GM23338 (cell line): ENCODE measurements around the gene TMEM167B. TPM values are rescaled to one million over a fixed set of nuclear protein-coding genes. Genes with fewer than 3 reads are reported as not detected.
A peak's percentile ranks its signal among the peaks of the same experiment; 100 is the strongest.

Experiments
- ATAC-seq: fragments of 200-7000 bp; cut with Tn5 transposase; 3 replicates; pipeline ENCODE4 v1.9.1; 2020
- DNase-seq: peaks from one replicate; pipeline ENCODE4 v3.0.0-alpha.2; 2015; ENCODE audit warnings: low spot score
- H2AFZ ChIP-seq: fragments of 200-600 bp; sonication (generic); 2 replicates; pipeline ENCODE4 v1.8.0; 2016; ENCODE audit warnings: antibody characterized with exemption, mild to moderate bottlenecking, moderate library complexity
- H3F3A ChIP-seq: fragments of 200-600 bp; sonication (generic); replicated peaks from 2 replicates; pipeline ENCODE4 v1.8.0; 2017; ENCODE audit warnings: antibody characterized with exemption, mixed run types, low read depth
- H3K27ac ChIP-seq: fragments of 200-600 bp; sonication (generic); 2 replicates; pipeline ENCODE4 v1.6.1; 2016; ENCODE audit warnings: low read depth
- H3K27me3 ChIP-seq: fragments of 200-600 bp; sonication (generic); 2 replicates; pipeline ENCODE4 v1.8.0; 2016; ENCODE audit warnings: mild to moderate bottlenecking, mixed run types, moderate library complexity; ENCODE audit not compliant: insufficient read depth
- H3K36me3 ChIP-seq: fragments of 200-600 bp; sonication (generic); 2 replicates; pipeline ENCODE4 v1.8.0; 2016; ENCODE audit warnings: mild to moderate bottlenecking; ENCODE audit not compliant: insufficient read depth
- H3K4me1 ChIP-seq: fragments of 200-600 bp; sonication (generic); 2 replicates; pipeline ENCODE4 v1.8.0; 2016; ENCODE audit warnings: mild to moderate bottlenecking, moderate library complexity; ENCODE audit not compliant: insufficient read depth
- H3K4me2 ChIP-seq: fragments of 200-600 bp; sonication (generic); 2 replicates; pipeline ENCODE4 v1.7.1; 2017; ENCODE audit warnings: mixed run types
- H3K4me3 ChIP-seq: fragments of 200-600 bp; sonication (generic); 2 replicates; pipeline ENCODE4 v1.6.1; 2016; ENCODE audit warnings: mixed run types
- H3K79me2 ChIP-seq: fragments of 200-600 bp; sonication (generic); replicated peaks from 2 replicates; pipeline ENCODE4 v1.8.0; 2017; ENCODE audit warnings: mild to moderate bottlenecking; ENCODE audit not compliant: insufficient read depth
- H3K9me2 ChIP-seq: fragments of 200-600 bp; sonication (generic); 2 replicates; pipeline ENCODE4 v1.8.0; 2017; ENCODE audit not compliant: insufficient read depth
- H4K20me1 ChIP-seq: fragments of 200-600 bp; sonication (generic); replicated peaks from 2 replicates; pipeline ENCODE4 v1.8.0; 2017; ENCODE audit warnings: mild to moderate bottlenecking; ENCODE audit not compliant: insufficient read depth
- H3K27ac Mint-ChIP-seq: 2 replicates; pipeline ENCODE4 v1.8.0; 2020; ENCODE audit warnings: inconsistent platforms, mild to moderate bottlenecking, moderate library complexity, mixed read lengths
- H3K27me3 Mint-ChIP-seq: 3 replicates; pipeline ENCODE4 v1.8.0; 2022; ENCODE audit warnings: low read depth, mild to moderate bottlenecking, moderate library complexity, mixed read lengths, inconsistent platforms; ENCODE audit not compliant: insufficient read depth, poor library complexity
- H3K36me3 Mint-ChIP-seq: 3 replicates; pipeline ENCODE4 v1.8.0; 2021; ENCODE audit warnings: low read depth, mild to moderate bottlenecking, inconsistent platforms, moderate library complexity, mixed read lengths
- H3K4me1 Mint-ChIP-seq: 3 replicates; pipeline ENCODE4 v1.8.0; 2020; ENCODE audit warnings: mild to moderate bottlenecking, inconsistent platforms, mixed read lengths
- H3K4me3 Mint-ChIP-seq: 3 replicates; pipeline ENCODE4 v1.8.0; 2021; ENCODE audit warnings: moderate library complexity, mild to moderate bottlenecking, inconsistent platforms, mixed read lengths
- H3K9me3 Mint-ChIP-seq: 3 replicates; pipeline ENCODE4 v1.8.0; 2020; ENCODE audit warnings: moderate library complexity, mild to moderate bottlenecking, inconsistent platforms, mixed read lengths
- CTCF ChIP-seq, 2 experiments: fragments of 200-600 bp in 1 of 2; sonication (generic) in 1 of 2; conservative IDR thresholded peaks; 2 replicates each; pipeline versions ENCODE4 v1.5.1 to v1.6.1; 2016 to 2017; ENCODE audit warnings: antibody characterized with exemption in 2 of 2, low read depth in 2 of 2, mild to moderate bottlenecking in 2 of 2, moderate library complexity in 1 of 2
- ETS1 ChIP-seq: IDR thresholded peaks from 2 replicates; pipeline ENCODE4 v1.6.1; 2016; ENCODE audit warnings: antibody characterized with exemption
- EZH2 ChIP-seq: fragments of 200-600 bp; sonication (generic); IDR thresholded peaks from one replicate; pipeline ENCODE4 v1.8.0; 2017; ENCODE audit warnings: antibody characterized with exemption, mild to moderate bottlenecking, low read depth; ENCODE audit not compliant: unreplicated experiment
- EZH2phosphoT487 ChIP-seq: fragments of 200-600 bp; sonication (generic); IDR thresholded peaks from one replicate; pipeline ENCODE4 v1.8.1; 2018; ENCODE audit warnings: antibody characterized with exemption; ENCODE audit not compliant: unreplicated experiment
- NANOG ChIP-seq: IDR thresholded peaks from 2 replicates; pipeline ENCODE4 v1.6.1; 2016; ENCODE audit warnings: antibody characterized with exemption, borderline replicate concordance
- ZNF114 ChIP-seq: fragments of 250-450 bp; sonication (Bioruptor Pico); IDR thresholded peaks from 2 replicates; pipeline ENCODE4 v1.5.0; 2020; ENCODE audit warnings: mild to moderate bottlenecking, moderate library complexity
- ZNF331 ChIP-seq: fragments of 250-450 bp; sonication (Bioruptor Pico); IDR thresholded peaks from 2 replicates; pipeline ENCODE4 v1.5.0; 2020; ENCODE audit warnings: low read depth, mild to moderate bottlenecking, moderate library complexity
- polyA plus RNA-seq: library from polyadenylated mRNA; unstranded; fragments of >200 nt; fragmentation: Nextera tagmentation; extraction: Ambion mirVana; gene quantifications from 2 replicates; pipeline ENCODE4 v1.2.1, GENCODE V29; 2016
- total RNA-seq: library from RNA; depleted of rRNA; stranded (reverse); fragments of >200 nt; shearing (Covaris generic); gene quantifications from 2 replicates; pipeline ENCODE4 v1.2.3, GENCODE V29; 2014
- TF ChIP-seq, protein P1 (sequence below): IDR thresholded peaks from one replicate; pipeline ENCODE4 v1.6.1; 2018; ENCODE audit warnings: antibody characterized with exemption; ENCODE audit not compliant: unreplicated experiment

TMEM167B gene
- total and polyA plus RNA-seq, 2 experiments from 2014 or later, result 9.8 to 10.7 TPM

- H3K4me3 ChIP-seq, result no peak overlapping the region
- Mint-ChIP-seq H3K9me3 (peaks cover 4% of the 10 kb centered on the region; the same call in 1 of the 3 replicates), H3K27ac (no peak overlapping the region), H3K4me3 (0 out of 3 replicates have a peak overlapping the region, but pooled peaks have one; percentile 16), H3K4me1 (peaks cover 39% of the 10 kb centered on the region), H3K36me3 (peaks cover 17% of the 10 kb centered on the region), H3K27me3 (peaks cover 4% of the 10 kb centered on the region)
- H3K27me3 ChIP-seq, result no peaks in the 10 kb centered on the region
- H3K9me2 ChIP-seq, result no peaks in the 10 kb centered on the region
- H3K79me2 ChIP-seq, result peaks cover 15% of the 10 kb centered on the region
- DNase-seq, result no peak
- no peak for ATAC-seq
- TF ChIP-seq NANOG, result no peak
- TF ChIP-seq ZNF331, result no peak
- TF ChIP-seq EZH2, result no peak
- no peak for TF ChIP-seq EZH2phosphoT487
- TF ChIP-seq ETS1, result no peak
- no peak for TF ChIP-seq CTCF (conservative IDR thresholded peaks at IDR 0.05; ENCODE audit: low read depth in 2 of 2)
- H2AFZ ChIP-seq, result no peak overlapping the region
- H3K27ac ChIP-seq, result peak overlapping the region; percentile 50
- H3K36me3 ChIP-seq, result no peaks in the 10 kb centered on the region; the same call in 1 of the 2 replicates
- H3K4me2 ChIP-seq, result 0 out of 2 replicates have a peak overlapping the region, but pooled peaks have one; percentile 35
- H3F3A ChIP-seq, result peaks cover 4% of the 10 kb centered on the region; the same call in 1 of the 2 replicates
- peaks cover 24% of the 10 kb centered on the region for H3K4me1 ChIP-seq
- no peaks in the 10 kb centered on the region for H4K20me1 ChIP-seq
Measured at GRCh38 chr1:109079240-109079622, 11.3 kb upstream of the TMEM167B start.

DNA sequence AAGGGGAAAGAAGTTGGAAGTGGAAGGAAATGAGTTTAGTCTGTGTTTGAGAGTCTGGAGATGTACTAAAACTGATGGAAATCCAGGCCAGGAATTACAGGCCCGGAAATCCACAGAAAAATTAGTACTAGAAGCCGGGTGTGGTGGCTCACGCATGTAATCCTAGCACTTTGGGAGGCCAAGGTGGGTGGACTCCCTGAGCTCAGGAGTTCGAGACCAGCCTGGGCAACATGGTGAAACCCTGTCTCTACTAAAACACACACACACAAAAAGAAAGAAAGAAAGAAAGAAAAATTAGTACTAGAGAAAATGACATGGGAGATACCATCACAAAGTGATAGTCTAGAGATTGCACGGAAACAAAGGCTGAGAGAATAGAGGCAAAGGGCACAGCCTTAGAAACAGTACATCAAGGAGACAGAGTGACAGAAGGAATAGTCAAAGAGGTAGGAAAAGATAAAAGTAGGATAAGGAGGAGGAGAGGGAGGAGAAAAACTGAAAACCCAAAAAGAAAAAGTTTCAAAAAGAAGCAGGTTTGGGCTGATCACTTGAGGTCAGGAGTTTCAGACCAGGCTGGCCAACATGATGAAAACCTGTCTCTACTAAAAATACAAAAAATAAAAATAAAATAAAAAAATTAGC lies 10.0 kb upstream of the TMEM167B start:
- Mint-ChIP-seq H3K4me3 (peak overlapping the region; percentile 23; the same call in 1 of the 3 replicates), H3K4me1 (peaks cover 36% of the 10 kb centered on the region), H3K9me3 (peaks cover 4% of the 10 kb centered on the region; the same call in 1 of the 3 replicates), H3K27ac (peak overlapping the region; percentile 88; the same call in 1 of the 2 replicates), H3K27me3 (peaks cover 4% of the 10 kb centered on the region), H3K36me3 (peaks cover 6% of the 10 kb centered on the region)
- Histone ChIP-seq H3K4me2 (peak overlapping the region; percentile 35), H4K20me1 (no peaks in the 10 kb centered on the region), H3K27ac (peak overlapping the region; percentile 50), H3K27me3 (no peaks in the 10 kb centered on the region), H2AFZ (peak overlapping the region; percentile 38; the same call in 1 of the 2 replicates), H3K36me3 (no peaks in the 10 kb centered on the region), H3K79me2 (peaks cover 1% of the 10 kb centered on the region), H3F3A (peaks cover 4% of the 10 kb centered on the region; the same call in 1 of the 2 replicates), H3K4me1 (peaks cover 21% of the 10 kb centered on the region), H3K4me3 (peak overlapping the region; percentile 20; the same call in 1 of the 2 replicates), H3K9me2 (no peaks in the 10 kb centered on the region)
- DNase-seq, result no peak
- no peak for ATAC-seq
- TF ChIP-seq, protein P1, sequence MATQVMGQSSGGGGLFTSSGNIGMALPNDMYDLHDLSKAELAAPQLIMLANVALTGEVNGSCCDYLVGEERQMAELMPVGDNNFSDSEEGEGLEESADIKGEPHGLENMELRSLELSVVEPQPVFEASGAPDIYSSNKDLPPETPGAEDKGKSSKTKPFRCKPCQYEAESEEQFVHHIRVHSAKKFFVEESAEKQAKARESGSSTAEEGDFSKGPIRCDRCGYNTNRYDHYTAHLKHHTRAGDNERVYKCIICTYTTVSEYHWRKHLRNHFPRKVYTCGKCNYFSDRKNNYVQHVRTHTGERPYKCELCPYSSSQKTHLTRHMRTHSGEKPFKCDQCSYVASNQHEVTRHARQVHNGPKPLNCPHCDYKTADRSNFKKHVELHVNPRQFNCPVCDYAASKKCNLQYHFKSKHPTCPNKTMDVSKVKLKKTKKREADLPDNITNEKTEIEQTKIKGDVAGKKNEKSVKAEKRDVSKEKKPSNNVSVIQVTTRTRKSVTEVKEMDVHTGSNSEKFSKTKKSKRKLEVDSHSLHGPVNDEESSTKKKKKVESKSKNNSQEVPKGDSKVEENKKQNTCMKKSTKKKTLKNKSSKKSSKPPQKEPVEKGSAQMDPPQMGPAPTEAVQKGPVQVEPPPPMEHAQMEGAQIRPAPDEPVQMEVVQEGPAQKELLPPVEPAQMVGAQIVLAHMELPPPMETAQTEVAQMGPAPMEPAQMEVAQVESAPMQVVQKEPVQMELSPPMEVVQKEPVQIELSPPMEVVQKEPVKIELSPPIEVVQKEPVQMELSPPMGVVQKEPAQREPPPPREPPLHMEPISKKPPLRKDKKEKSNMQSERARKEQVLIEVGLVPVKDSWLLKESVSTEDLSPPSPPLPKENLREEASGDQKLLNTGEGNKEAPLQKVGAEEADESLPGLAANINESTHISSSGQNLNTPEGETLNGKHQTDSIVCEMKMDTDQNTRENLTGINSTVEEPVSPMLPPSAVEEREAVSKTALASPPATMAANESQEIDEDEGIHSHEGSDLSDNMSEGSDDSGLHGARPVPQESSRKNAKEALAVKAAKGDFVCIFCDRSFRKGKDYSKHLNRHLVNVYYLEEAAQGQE, result no peak
- TF ChIP-seq CTCF (conservative IDR thresholded peaks at IDR 0.05; ENCODE audit: low read depth in 2 of 2), result no peak
- TF ChIP-seq ZNF114 (CRISPR knock-in tag), result no peak
